ENCODE data around the gene PIK3AP1.

DNA sequence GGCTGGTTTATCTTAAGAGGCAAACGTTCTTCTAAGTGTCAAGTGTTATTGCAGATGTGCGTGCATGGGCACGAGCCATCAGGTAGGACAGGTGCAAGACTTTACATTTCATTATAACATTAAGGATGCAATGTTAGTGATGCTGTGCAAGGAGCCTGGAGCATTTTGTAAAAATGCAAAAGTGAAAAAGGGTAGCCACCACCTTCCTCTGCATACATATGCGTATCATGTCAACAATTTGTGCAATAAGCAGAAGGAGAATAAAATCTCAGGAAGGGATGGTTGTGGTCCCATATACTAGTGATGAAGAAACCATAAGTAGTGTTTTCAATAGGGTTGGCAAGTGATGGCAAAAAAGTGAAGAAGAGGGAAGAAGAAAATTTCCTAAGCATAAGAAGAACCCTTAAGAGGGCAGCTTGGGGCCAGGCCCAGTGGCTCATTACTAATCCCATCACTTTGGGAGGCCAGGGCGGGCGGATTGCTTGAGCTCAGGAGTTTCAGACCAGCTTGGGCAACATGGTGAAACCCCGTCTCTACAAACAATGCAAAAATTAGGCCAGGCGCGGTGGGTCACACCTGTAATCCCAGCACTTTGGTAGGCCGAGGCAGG is 7.5 kb downstream of the PIK3AP1 start:
- no peak for TF ChIP-seq EZH2 (IDR thresholded peaks at IDR 0.05; ENCODE audit: insufficient read depth, poor library complexity, severe bottlenecking)
- no peak for TF ChIP-seq EZH2phosphoT487 (IDR thresholded peaks at IDR 0.05; ENCODE audit: insufficient read depth, low read depth)
